Epithelial cell of prostate (primary cell): ENCODE measurements around the gene CAPN2.

ENCODE experiments used
- DNase-seq: peaks from one replicate; pipeline ENCODE4 v3.0.0-alpha.2; 2011; ENCODE audit warnings: low read depth, low spot score
- H3K27ac ChIP-seq: fragments of 450-650 bp; 2 replicates; pipeline ENCODE4 v1.5.1; 2017; ENCODE audit warnings: mild to moderate bottlenecking

CAPN2 gene

GRCh38 chr1:223712194-223712849 lies at the start of gene CAPN2:
CAPN2 (plus strand) TSS chr1:223712539; CDS start chr1:223712641, 102 bp downstream.
- DNase-seq, result no peak
- H3K27ac ChIP-seq, result peak within 1 kb of the TSS; percentile 99

- DNase-seq, result no peak
- no peak overlapping the region for H3K27ac ChIP-seq
These were observed 49.4 kb upstream of the CAPN2 start for GRCh38 chr1:223662943-223663342.

- no peak overlapping the region for H3K27ac ChIP-seq
These were observed 48.2 kb upstream of the CAPN2 start for GRCh38 chr1:223664106-223664505.

GRCh38 chr1:223665592-223666312 lies 46.6 kb upstream of the CAPN2 start, which contains the start of gene CAPN8:
CAPN8 (minus strand) TSS chr1:223665701; CDS start chr1:223665646, 55 bp downstream.
- DNase-seq, result peak; percentile 33

More at GRCh38 chr1:223664106-223664505, 48.2 kb upstream of the CAPN2 start:
- DNase-seq, result no peak

GRCh38 chr1:223667484-223668182 lies 44.7 kb upstream of the CAPN2 start:
- peak overlapping the region; percentile 87 for H3K27ac ChIP-seq
- DNase-seq, result no peak

More at GRCh38 chr1:223665592-223666312, 46.6 kb upstream of the CAPN2 start, which contains the start of gene CAPN8:
- H3K27ac ChIP-seq, result peak within 1 kb of the TSS; percentile 87

DNA sequence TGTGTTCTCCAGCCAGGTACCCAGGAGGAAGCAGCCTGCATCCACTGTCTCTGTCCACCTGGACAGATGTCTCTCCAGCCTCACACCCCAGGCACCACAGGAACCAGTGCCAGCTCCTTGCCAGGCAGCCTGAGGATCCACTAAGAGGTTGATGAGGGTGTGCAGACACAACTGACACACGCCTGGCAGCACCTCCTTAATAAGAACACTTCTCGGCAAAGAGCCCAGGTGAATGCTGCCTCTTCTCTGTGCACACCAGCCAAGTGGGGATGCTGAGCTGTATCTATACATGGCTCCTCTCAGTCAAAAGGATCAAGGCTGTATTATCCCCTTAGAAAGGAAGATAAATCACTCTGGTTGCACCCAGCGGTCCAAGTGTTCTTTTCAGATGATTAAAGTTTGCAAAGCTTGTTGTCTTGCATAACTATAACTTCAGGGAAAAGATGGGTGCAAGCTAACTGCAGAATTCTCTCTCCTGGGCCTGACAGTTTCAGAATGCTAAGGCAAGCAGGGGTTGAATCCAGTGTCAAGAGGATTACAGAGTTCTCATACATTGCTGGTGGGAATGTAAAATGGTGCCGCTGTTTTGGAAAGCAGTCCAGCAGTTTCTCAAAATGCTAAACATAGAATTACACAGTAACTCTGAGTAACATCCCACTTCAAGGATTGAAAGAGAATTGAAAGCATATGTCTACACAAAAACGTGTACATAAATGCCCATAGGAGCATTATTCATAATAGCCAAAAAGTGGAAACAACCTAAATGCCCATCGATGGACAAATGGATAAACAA lies 43.1 kb upstream of the CAPN2 start:
- DNase-seq, result no peak
- no peak overlapping the region for H3K27ac ChIP-seq

- H3K27ac ChIP-seq, result no peak overlapping the region
- DNase-seq, result peak; percentile 24
These were observed 41.7 kb upstream of the CAPN2 start for GRCh38 chr1:223670458-223671159.

- H3K27ac ChIP-seq, result no peak overlapping the region
- no peak for DNase-seq
These were observed 38.0 kb upstream of the CAPN2 start for GRCh38 chr1:223674119-223674890.

DNA sequence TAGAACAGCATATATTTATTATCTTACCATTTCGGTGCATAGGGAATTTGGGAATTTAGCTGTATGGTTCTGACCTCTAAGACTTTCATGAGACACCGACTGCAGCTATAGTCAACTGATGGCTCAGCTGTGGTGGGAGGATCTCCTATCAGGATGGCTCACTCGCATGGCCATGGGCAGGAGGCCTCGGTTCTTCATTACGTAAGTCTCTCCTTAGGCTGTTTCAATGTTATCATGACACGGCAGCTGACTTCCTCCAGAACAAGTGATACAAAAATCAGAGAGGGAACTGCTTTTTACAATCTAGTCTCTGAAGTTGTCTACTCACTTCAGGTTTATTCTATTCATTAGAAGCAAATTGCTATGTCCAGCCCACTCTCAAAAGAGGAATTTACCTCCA lies 33.5 kb upstream of the CAPN2 start:
- no peak overlapping the region for H3K27ac ChIP-seq
- no peak for DNase-seq

DNA sequence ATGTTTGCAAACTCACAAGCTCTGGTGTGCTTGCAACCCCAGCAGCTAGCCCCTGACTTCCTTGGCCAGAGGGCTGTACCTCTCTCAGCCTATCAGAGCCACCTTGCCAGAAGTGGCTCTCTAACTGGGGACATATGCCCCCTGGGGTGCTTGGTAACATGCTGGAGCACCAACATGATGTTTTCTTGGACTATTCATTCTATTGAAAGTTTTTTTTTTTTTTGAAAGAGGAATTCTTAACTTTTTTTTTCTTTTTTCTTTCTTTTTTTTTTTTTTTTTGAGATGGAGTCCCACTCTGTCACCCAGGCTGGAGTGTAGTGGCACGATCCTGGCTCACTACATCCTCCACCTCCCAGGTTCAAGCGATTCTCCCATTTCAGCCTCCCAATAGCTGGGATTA lies 32.2 kb upstream of the CAPN2 start:
- H3K27ac ChIP-seq, result no peak overlapping the region

GRCh38 chr1:223682502-223682901 lies 29.8 kb upstream of the CAPN2 start:
- DNase-seq, result no peak
- H3K27ac ChIP-seq, result no peak overlapping the region

More for the DNA sequence above, 32.2 kb upstream of the CAPN2 start:
- DNase-seq, result no peak

GRCh38 chr1:223683586-223684487 lies 28.5 kb upstream of the CAPN2 start:
- DNase-seq, result no peak

GRCh38 chr1:223684488-223684792 lies 27.9 kb upstream of the CAPN2 start:
- H3K27ac ChIP-seq, result no peak overlapping the region
- DNase-seq, result no peak

More at GRCh38 chr1:223683586-223684487, 28.5 kb upstream of the CAPN2 start:
- no peak overlapping the region for H3K27ac ChIP-seq

DNA sequence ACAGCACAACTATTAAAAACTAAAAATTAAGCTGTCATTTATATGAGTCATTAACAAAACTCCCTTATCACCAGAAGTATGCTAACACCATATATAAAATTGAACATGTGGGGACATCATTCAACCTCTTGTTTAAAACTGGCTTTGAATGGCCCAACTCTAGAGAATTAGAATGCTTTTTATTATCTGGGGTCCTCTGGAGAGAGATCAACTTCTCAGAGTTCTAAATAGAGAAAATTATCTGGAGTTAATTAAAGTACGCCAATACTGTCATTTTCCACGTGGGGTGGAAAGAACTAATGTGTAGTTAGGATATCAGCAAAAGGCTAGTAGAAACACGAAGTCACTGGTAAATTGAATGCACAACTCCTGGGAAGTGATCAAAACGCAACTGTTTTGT lies 21.2 kb upstream of the CAPN2 start:
- no peak for DNase-seq

GRCh38 chr1:223695014-223695548 lies 17.3 kb upstream of the CAPN2 start:
- no peak overlapping the region for H3K27ac ChIP-seq
- DNase-seq, result no peak

More for the DNA sequence above, 21.2 kb upstream of the CAPN2 start:
- H3K27ac ChIP-seq, result no peak overlapping the region

DNA sequence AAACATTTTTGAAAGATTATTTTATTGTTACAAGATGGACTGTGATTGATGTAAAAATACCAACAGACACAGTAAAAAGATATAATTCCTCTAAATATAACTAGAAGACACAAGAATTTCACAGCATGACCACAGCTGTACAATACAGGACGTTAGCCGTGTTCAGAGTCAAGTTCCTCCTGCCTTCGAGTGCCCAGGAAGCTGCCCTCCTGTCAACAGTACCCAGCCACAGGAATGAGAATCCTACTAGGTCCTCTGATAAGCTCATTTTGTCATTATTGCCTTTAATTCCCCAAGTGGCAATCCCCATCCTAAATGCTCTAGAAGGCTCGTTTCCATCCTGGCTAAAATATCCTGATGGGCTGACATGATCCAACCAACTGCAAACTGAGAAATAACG lies 16.4 kb upstream of the CAPN2 start:
- no peak overlapping the region for H3K27ac ChIP-seq
- no peak for DNase-seq

DNA sequence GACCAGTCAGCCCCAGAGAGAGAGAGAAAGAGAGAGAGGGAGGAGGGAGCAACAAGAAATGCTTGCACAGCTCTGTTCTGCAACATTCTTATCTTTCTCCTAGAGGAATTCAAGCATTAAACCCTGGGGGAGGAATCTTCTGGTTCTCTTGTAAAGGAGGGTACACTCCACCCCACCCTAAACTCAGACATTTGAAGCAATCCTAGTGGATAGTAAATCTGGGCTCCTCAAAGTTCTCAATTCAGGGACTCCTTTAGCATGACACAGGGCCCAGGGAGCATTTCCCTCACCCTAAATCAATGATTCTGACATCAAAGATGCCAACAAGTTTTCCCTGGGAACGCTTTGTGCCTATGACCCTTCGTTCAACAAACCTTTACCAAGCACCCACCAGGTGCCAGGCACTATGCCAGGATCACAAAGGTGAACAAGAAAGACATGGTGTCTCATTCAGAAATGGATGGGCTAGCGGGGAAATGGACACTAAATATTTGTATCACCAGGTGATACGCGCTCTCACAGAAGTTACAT lies 11.9 kb upstream of the CAPN2 start:
- DNase-seq, result no peak
- H3K27ac ChIP-seq, result peak overlapping the region; percentile 95
